ENCODE data around the gene NELFB. TPM values are rescaled to one million over a fixed set of nuclear protein-coding genes. Genes with fewer than 3 reads are reported as not detected.
"Not testable (repeated sequence)": the region's sequence is repeated elsewhere in the genome, so short reads cannot be mapped to it uniquely, and the experiment has no call there.

NELFB gene
- total and polyA plus RNA-seq, 3 donors from 2014 or later = 55.0 to 76.7 (median 60.9) TPM

- 0 to 1% methylated on average over 2 to 41 of the region's 58 CpGs for WGBS, 2 donors
- Histone ChIP-seq H3K27me3 (no peaks in the 10 kb centered on the region), H3K36me3 (ENCODE audit: low read depth, missing control alignments) (no peaks in the 10 kb centered on the region), H3K9me3 (no peaks in the 10 kb centered on the region), H3K4me1 (peaks cover 45% of the 10 kb centered on the region), H3K27ac (peak overlapping the region; percentile 80 to 93), H3K4me3 (peak overlapping the region; percentile 70 to 82)
- TF ChIP-seq POLR2A (IDR thresholded peaks at IDR 0.05) = no peak
- no peak for TF ChIP-seq CTCF (IDR thresholded peaks at IDR 0.05)
- intact Hi-C loops (cut with DNase I; ENCODE audit: low total_unique reads) = no loop called here
- DNase-seq = peak; percentile 80
Measured at GRCh38 chr9:137240318-137240840, 14.7 kb upstream of the NELFB start.

- H3K4me3 ChIP-seq = peak within 1 kb of the TSS; percentile 88 to 90
Measured at GRCh38 chr9:137240841-137241489, 14.2 kb upstream of the NELFB start, which contains the start of gene TUBB4B. TSS of gene TUBB4B (plus strand) at chr9:137241287. CDS start at chr9:137241361, 74 bp downstream.

GRCh38 chr9:137241490-137242268, 13.4 kb upstream of the NELFB start:
- H3K36me3 ChIP-seq (ENCODE audit: low read depth, missing control alignments) = no peaks in the 10 kb centered on the region
- H3K27me3 ChIP-seq = no peaks in the 10 kb centered on the region
- H3K9me3 ChIP-seq = no peaks in the 10 kb centered on the region
- peak overlapping the region; percentile 88 to 90 for H3K4me3 ChIP-seq
- peak overlapping the region; percentile 44 to 94 for H3K27ac ChIP-seq
- TF ChIP-seq POLR2A (IDR thresholded peaks at IDR 0.05) (no peak), CTCF (IDR thresholded peaks at IDR 0.05) (no peak)
- no peak for DNase-seq
- peaks cover 38% of the 10 kb centered on the region for H3K4me1 ChIP-seq
- WGBS, 2 donors = 1% methylated on average over 60 of the region's 83 CpGs; no CpG with 5 or more reads in 1 of the 2 donors
- intact Hi-C loops (cut with DNase I; ENCODE audit: low total_unique reads) = no loop called here

More at GRCh38 chr9:137240841-137241489, 14.2 kb upstream of the NELFB start, which contains the start of gene TUBB4B:
- DNase-seq = peak; percentile 100
- 0% methylated on average over 24 to 60 of the region's 67 CpGs for WGBS, 2 donors
- H3K27ac ChIP-seq = peak within 1 kb of the TSS; percentile 80 to 94
- no peaks in the 10 kb centered on the region for H3K9me3 ChIP-seq
- intact Hi-C loops (cut with DNase I; ENCODE audit: low total_unique reads) = no loop called here
- no peaks in the 10 kb centered on the region for H3K36me3 ChIP-seq (ENCODE audit: low read depth, missing control alignments)
- no peaks in the 10 kb centered on the region for H3K27me3 ChIP-seq
- H3K4me1 ChIP-seq = peaks cover 45% of the 10 kb centered on the region
- peak in 1 of 3 experiments; percentile 10 for TF ChIP-seq CTCF (IDR thresholded peaks at IDR 0.05)
- TF ChIP-seq POLR2A (IDR thresholded peaks at IDR 0.05) = peak; percentile 52

- no peak for DNase-seq
- Histone ChIP-seq H3K27ac (peak overlapping the region; percentile 44 to 94), H3K27me3 (no peaks in the 10 kb centered on the region), H3K9me3 (no peaks in the 10 kb centered on the region), H3K36me3 (ENCODE audit: low read depth, missing control alignments) (no peaks in the 10 kb centered on the region), H3K4me3 (peak overlapping the region; percentile 88 to 90), H3K4me1 (peaks cover 37% of the 10 kb centered on the region)
- intact Hi-C loops (cut with DNase I; ENCODE audit: low total_unique reads) = no loop called here
- whole genome bisulfite sequencing, 2 donors = 65 to 72% methylated on average over 19 to 36 of the region's 36 CpGs
- TF ChIP-seq POLR2A (IDR thresholded peaks at IDR 0.05) (no peak), CTCF (IDR thresholded peaks at IDR 0.05) (no peak)
Measured at GRCh38 chr9:137242269-137243203, 12.6 kb upstream of the NELFB start.

GRCh38 chr9:137243266-137243625, 11.9 kb upstream of the NELFB start:
- H3K27ac ChIP-seq; intact Hi-C loops (cut with DNase I; ENCODE audit: low total_unique reads): not testable (repeated sequence)
- H3K4me1 ChIP-seq = peaks cover 35% of the 10 kb centered on the region

More at GRCh38 chr9:137243266-137243625, 11.9 kb upstream of the NELFB start:
- not testable (repeated sequence) for H3K9me3 ChIP-seq; H3K36me3 ChIP-seq (ENCODE audit: low read depth, missing control alignments); H3K27me3 ChIP-seq; H3K4me3 ChIP-seq; DNase-seq
- WGBS, 2 donors = 86 to 88% methylated on average over 15 to 18 of the region's 18 CpGs

Measured in testis (tissue), 3 donors.